Stomach (tissue), 4 donors: ENCODE measurements around the gene VEZT.

Experiments
- CTCF ChIP-seq, 7 experiments: fragments of 450-650 bp in 4 of 7; fragments of 200-600 bp in 3 of 7; sonication (generic) in 3 of 7; IDR thresholded peaks; one replicate each; pipeline ENCODE4 v1.5.1; 2016 to 2019; ENCODE audit warnings: antibody characterized with exemption in 7 of 7, control low read depth in 2 of 7, mild to moderate bottlenecking in 1 of 7
- POLR2A ChIP-seq, 4 donors: fragments of 450-650 bp; IDR thresholded peaks; one replicate each; pipeline ENCODE4 v1.6.1; 2016; ENCODE audit warnings: antibody characterized with exemption in 4 of 4, control low read depth in 2 of 4, mild to moderate bottlenecking in 1 of 4, moderate library complexity in 1 of 4
- POLR2AphosphoS5 ChIP-seq, 3 donors: sonication (generic); formaldehyde crosslinking; IDR thresholded peaks; one replicate each; pipeline ENCODE4 v1.6.1; 2016; ENCODE audit warnings: antibody characterized with exemption in 3 of 3

GRCh38 chr12:95185854-95186253, 31.8 kb upstream of the VEZT start:
- TF ChIP-seq CTCF (IDR thresholded peaks at IDR 0.05) (no peak), POLR2A (IDR thresholded peaks at IDR 0.05) (no peak), POLR2AphosphoS5 (IDR thresholded peaks at IDR 0.05) (no peak)
